ENCODE data around the gene PLB1. TPM values are rescaled to one million over a fixed set of nuclear protein-coding genes. Genes with fewer than 3 reads are reported as not detected.

PLB1 gene
- total and polyA plus RNA-seq, 9 of the 15 experiments (the other 6 are each of a cell fraction or from before 2014, with no cell fraction given) = 0.01 to 0.09 (median 0.07) TPM; not detected in 2

DNA sequence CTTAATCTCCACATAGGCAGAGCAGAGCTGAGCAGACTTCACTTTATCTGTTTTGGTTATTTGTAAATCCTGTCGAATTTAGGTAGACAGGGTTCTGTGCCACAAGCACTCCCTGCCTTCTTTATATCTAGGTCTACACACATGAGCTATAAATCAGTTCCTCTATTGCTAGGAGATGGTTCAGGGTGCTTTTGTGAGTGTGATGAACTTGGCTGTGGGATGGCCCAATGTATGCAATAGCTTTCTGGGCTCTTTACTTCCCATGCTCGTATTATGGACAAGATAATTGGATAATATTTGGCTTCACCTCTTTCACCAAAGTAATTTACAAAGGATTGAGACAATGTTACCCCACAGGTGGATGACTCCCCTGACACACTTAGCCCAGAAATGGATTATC, 72.2 kb downstream of the PLB1 start (continued):
- TF ChIP-seq, protein P1, sequence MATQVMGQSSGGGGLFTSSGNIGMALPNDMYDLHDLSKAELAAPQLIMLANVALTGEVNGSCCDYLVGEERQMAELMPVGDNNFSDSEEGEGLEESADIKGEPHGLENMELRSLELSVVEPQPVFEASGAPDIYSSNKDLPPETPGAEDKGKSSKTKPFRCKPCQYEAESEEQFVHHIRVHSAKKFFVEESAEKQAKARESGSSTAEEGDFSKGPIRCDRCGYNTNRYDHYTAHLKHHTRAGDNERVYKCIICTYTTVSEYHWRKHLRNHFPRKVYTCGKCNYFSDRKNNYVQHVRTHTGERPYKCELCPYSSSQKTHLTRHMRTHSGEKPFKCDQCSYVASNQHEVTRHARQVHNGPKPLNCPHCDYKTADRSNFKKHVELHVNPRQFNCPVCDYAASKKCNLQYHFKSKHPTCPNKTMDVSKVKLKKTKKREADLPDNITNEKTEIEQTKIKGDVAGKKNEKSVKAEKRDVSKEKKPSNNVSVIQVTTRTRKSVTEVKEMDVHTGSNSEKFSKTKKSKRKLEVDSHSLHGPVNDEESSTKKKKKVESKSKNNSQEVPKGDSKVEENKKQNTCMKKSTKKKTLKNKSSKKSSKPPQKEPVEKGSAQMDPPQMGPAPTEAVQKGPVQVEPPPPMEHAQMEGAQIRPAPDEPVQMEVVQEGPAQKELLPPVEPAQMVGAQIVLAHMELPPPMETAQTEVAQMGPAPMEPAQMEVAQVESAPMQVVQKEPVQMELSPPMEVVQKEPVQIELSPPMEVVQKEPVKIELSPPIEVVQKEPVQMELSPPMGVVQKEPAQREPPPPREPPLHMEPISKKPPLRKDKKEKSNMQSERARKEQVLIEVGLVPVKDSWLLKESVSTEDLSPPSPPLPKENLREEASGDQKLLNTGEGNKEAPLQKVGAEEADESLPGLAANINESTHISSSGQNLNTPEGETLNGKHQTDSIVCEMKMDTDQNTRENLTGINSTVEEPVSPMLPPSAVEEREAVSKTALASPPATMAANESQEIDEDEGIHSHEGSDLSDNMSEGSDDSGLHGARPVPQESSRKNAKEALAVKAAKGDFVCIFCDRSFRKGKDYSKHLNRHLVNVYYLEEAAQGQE (IDR thresholded peaks at IDR 0.05; ENCODE audit: borderline replicate concordance) = no peak
- TF ChIP-seq, protein P1 (CRISPR knock-in tag; IDR thresholded peaks at IDR 0.05; ENCODE audit: low read depth) = no peak
- TF ChIP-seq, protein P2, sequence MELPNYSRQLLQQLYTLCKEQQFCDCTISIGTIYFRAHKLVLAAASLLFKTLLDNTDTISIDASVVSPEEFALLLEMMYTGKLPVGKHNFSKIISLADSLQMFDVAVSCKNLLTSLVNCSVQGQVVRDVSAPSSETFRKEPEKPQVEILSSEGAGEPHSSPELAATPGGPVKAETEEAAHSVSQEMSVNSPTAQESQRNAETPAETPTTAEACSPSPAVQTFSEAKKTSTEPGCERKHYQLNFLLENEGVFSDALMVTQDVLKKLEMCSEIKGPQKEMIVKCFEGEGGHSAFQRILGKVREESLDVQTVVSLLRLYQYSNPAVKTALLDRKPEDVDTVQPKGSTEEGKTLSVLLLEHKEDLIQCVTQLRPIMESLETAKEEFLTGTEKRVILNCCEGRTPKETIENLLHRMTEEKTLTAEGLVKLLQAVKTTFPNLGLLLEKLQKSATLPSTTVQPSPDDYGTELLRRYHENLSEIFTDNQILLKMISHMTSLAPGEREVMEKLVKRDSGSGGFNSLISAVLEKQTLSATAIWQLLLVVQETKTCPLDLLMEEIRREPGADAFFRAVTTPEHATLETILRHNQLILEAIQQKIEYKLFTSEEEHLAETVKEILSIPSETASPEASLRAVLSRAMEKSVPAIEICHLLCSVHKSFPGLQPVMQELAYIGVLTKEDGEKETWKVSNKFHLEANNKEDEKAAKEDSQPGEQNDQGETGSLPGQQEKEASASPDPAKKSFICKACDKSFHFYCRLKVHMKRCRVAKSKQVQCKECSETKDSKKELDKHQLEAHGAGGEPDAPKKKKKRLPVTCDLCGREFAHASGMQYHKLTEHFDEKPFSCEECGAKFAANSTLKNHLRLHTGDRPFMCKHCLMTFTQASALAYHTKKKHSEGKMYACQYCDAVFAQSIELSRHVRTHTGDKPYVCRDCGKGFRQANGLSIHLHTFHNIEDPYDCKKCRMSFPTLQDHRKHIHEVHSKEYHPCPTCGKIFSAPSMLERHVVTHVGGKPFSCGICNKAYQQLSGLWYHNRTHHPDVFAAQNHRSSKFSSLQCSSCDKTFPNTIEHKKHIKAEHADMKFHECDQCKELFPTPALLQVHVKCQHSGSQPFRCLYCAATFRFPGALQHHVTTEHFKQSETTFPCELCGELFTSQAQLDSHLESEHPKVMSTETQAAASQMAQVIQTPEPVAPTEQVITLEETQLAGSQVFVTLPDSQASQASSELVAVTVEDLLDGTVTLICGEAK (IDR thresholded peaks at IDR 0.05) = no peak
- TF ChIP-seq, protein P2 (CRISPR knock-in tag; IDR thresholded peaks at IDR 0.05) = no peak
- TF ChIP-seq CTBP1 (IDR thresholded peaks at IDR 0.05; ENCODE audit: borderline replicate concordance) = no peak
- no peak for TF ChIP-seq RB1 (IDR thresholded peaks at IDR 0.05; ENCODE audit: low read depth)
- no peak for TF ChIP-seq NCOA2 (IDR thresholded peaks at IDR 0.05; ENCODE audit: partially characterized antibody in 2 of 2)

Measured in K562 (cell line).